ENCODE measurements around the gene SIN3A.
A peak's percentile ranks its signal among the peaks of the same experiment; 100 is the strongest.
"Not testable (repeated sequence)": the region's sequence is repeated elsewhere in the genome, so short reads cannot be mapped to it uniquely, and the experiment has no call there.

Gene SIN3A

GRCh38 chr15:75356517-75356916 lies 95.0 kb downstream of the SIN3A start:
- DNase-seq (ENCODE audit: low read depth): no peak

- DNase-seq (ENCODE audit: low read depth): no peak
Measured at GRCh38 chr15:75356006-75356405, 95.5 kb downstream of the SIN3A start.

- DNase-seq (ENCODE audit: low read depth): no peak
Measured at GRCh38 chr15:75355369-75355768, 96.1 kb downstream of the SIN3A start.

GRCh38 chr15:75354454-75354853 lies 97.0 kb downstream of the SIN3A start:
- no peak for DNase-seq (ENCODE audit: low read depth)

- DNase-seq (ENCODE audit: low read depth): no peak
Measured at GRCh38 chr15:75353604-75354003, 97.9 kb downstream of the SIN3A start.

- DNase-seq (ENCODE audit: low read depth): no peak
Measured at GRCh38 chr15:75352186-75353080, 99.1 kb downstream of the SIN3A start.

GRCh38 chr15:75350601-75351361 lies 100.7 kb downstream of the SIN3A start:
- DNase-seq (ENCODE audit: low read depth): no peak

GRCh38 chr15:75349851-75350588 lies 101.5 kb downstream of the SIN3A start:
- DNase-seq (ENCODE audit: low read depth): peak; percentile 58

- DNase-seq (ENCODE audit: low read depth): not testable (repeated sequence)
Measured at GRCh38 chr15:75349351-75349669, 102.2 kb downstream of the SIN3A start.

- no peak for DNase-seq (ENCODE audit: low read depth)
Measured at GRCh38 chr15:75348562-75349350, 102.7 kb downstream of the SIN3A start.

- DNase-seq (ENCODE audit: low read depth): no peak
Measured at GRCh38 chr15:75348034-75348561, 103.4 kb downstream of the SIN3A start.

GRCh38 chr15:75347222-75348033 lies 104.1 kb downstream of the SIN3A start:
- peak; percentile 25 for DNase-seq (ENCODE audit: low read depth)

GRCh38 chr15:75346796-75347221 lies 104.7 kb downstream of the SIN3A start, which contains the start of gene NEIL1:
NEIL1 (plus strand) TSS chr15:75347039; CDS start chr15:75348906, 1,867 bp downstream.
- no peak for DNase-seq (ENCODE audit: low read depth)

- DNase-seq (ENCODE audit: low read depth): not testable (repeated sequence)
Measured at GRCh38 chr15:75343953-75344352, 107.5 kb downstream of the SIN3A start.

GRCh38 chr15:75342221-75342620 lies 109.3 kb downstream of the SIN3A start:
- DNase-seq (ENCODE audit: low read depth): no peak

- no peak for DNase-seq (ENCODE audit: low read depth)
Measured at GRCh38 chr15:75339531-75340240, 111.8 kb downstream of the SIN3A start.

GRCh38 chr15:75338661-75339240 lies 112.7 kb downstream of the SIN3A start:
- DNase-seq (ENCODE audit: low read depth): no peak

GRCh38 chr15:75335705-75336355 lies 115.7 kb downstream of the SIN3A start, which contains the start of gene COMMD4:
COMMD4 (plus strand) TSS chr15:75336063; CDS start chr15:75336090, 27 bp downstream.
- DNase-seq (ENCODE audit: low read depth): peak; percentile 45

- no peak for DNase-seq (ENCODE audit: low read depth)
Measured at GRCh38 chr15:75335313-75335704, 116.2 kb downstream of the SIN3A start.
